KMS-11 (cell line): ENCODE results near the gene S100PBP.

Experiments
- H2AFZ ChIP-seq: fragments of 200-600 bp; sonication (generic); 2 replicates; pipeline ENCODE4 v1.6.1; 2016; ENCODE audit warnings: antibody characterized with exemption, mixed run types, low read depth
- H3K27ac ChIP-seq: fragments of 200-600 bp; sonication (generic); 2 replicates; pipeline ENCODE4 v1.6.1; 2016; ENCODE audit warnings: mild to moderate bottlenecking, mixed run types
- H3K27me3 ChIP-seq: fragments of 200-600 bp; sonication (generic); 2 replicates; pipeline ENCODE4 v1.6.1; 2017; ENCODE audit warnings: mild to moderate bottlenecking, low read depth, mixed run types, moderate library complexity; ENCODE audit not compliant: insufficient read depth
- H3K36me3 ChIP-seq: fragments of 200-600 bp; sonication (generic); 2 replicates; pipeline ENCODE4 v1.6.1; 2017; ENCODE audit warnings: mild to moderate bottlenecking, mixed run types; ENCODE audit not compliant: insufficient read depth
- H3K4me1 ChIP-seq: fragments of 200-600 bp; sonication (generic); 2 replicates; pipeline ENCODE4 v1.6.1; 2016; ENCODE audit warnings: mild to moderate bottlenecking, low read depth, mixed run types; ENCODE audit not compliant: poor library complexity, severe bottlenecking
- H3K4me2 ChIP-seq: fragments of 200-600 bp; sonication (generic); 2 replicates; pipeline ENCODE4 v1.7.0; 2016; ENCODE audit warnings: mild to moderate bottlenecking, mixed run types
- H3K4me3 ChIP-seq: fragments of 200-600 bp; sonication (generic); IDR thresholded peaks from 2 replicates; pipeline ENCODE4 v1.6.1; 2017; ENCODE audit warnings: low read depth, low read length, mixed read lengths; ENCODE audit not compliant: insufficient read depth
- H3K79me2 ChIP-seq: fragments of 200-600 bp; sonication (generic); 2 replicates; pipeline ENCODE4 v1.6.1; 2016; ENCODE audit warnings: low read depth, mixed run types; ENCODE audit not compliant: insufficient read depth
- H3K9ac ChIP-seq: fragments of 200-600 bp; sonication (generic); 2 replicates; pipeline ENCODE4 v1.6.1; 2016; ENCODE audit warnings: mild to moderate bottlenecking, mixed run types
- H4K20me1 ChIP-seq: fragments of 200-600 bp; sonication (generic); 2 replicates; pipeline ENCODE4 v1.6.1; 2016; ENCODE audit warnings: mild to moderate bottlenecking, mixed run types; ENCODE audit not compliant: insufficient read depth
- TF ChIP-seq, protein P1 (sequence below): fragments of 200-600 bp; sonication (generic); conservative IDR thresholded peaks from 2 replicates; pipeline ENCODE4 v1.6.1; 2017; ENCODE audit warnings: low read depth, mild to moderate bottlenecking, antibody characterized with exemption, low read length, moderate library complexity, mixed read lengths

The S100PBP gene

DNA sequence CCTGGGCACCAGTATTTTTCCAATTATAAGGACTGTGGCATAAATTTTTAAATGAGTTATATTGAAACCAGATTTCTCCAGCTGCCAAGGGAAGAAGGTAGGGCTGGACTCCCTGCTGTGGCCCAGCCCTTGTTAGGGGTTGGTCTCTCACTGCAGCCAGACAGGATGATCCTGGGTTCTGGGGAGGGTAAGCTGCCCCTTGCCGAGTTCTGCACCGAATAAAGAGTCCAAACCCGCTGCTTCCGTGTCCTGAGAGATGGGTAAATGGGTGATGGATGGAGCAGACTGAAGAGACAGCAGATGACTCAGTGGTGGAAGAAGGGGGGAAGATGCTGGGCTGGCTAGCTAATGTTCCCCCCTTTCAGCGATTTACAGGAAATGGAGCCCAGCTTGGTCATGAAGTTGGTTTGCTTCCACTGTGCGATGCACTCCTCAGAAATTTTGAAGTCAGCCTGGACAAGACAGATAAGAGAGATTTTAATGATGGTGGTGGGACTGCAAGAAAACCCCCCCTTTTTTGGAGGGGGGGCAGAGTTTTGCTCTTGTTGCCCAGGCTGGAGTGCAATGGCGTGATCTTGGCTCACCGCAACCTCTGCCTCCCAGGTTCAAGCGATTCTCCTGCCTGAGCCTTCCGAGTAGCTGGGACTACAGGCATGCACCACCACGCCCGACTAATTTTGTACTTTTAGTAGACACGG lies 41.7 kb upstream of the S100PBP start:
- peaks cover 34% of the 10 kb centered on the region for H3K4me1 ChIP-seq
- no peaks in the 10 kb centered on the region for H4K20me1 ChIP-seq
- H3K27me3 ChIP-seq, result no peaks in the 10 kb centered on the region
- TF ChIP-seq, protein P1, sequence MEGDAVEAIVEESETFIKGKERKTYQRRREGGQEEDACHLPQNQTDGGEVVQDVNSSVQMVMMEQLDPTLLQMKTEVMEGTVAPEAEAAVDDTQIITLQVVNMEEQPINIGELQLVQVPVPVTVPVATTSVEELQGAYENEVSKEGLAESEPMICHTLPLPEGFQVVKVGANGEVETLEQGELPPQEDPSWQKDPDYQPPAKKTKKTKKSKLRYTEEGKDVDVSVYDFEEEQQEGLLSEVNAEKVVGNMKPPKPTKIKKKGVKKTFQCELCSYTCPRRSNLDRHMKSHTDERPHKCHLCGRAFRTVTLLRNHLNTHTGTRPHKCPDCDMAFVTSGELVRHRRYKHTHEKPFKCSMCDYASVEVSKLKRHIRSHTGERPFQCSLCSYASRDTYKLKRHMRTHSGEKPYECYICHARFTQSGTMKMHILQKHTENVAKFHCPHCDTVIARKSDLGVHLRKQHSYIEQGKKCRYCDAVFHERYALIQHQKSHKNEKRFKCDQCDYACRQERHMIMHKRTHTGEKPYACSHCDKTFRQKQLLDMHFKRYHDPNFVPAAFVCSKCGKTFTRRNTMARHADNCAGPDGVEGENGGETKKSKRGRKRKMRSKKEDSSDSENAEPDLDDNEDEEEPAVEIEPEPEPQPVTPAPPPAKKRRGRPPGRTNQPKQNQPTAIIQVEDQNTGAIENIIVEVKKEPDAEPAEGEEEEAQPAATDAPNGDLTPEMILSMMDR, result no peak
- H3K79me2 ChIP-seq, result no peaks in the 10 kb centered on the region
- no peak overlapping the region for H2AFZ ChIP-seq
- no peak overlapping the region for H3K4me3 ChIP-seq
- H3K36me3 ChIP-seq, result peaks cover 17% of the 10 kb centered on the region; the same call in 1 of the 2 replicates
- H3K9ac ChIP-seq, result no peak overlapping the region
- no peak overlapping the region for H3K4me2 ChIP-seq
- H3K27ac ChIP-seq, result no peak overlapping the region

DNA sequence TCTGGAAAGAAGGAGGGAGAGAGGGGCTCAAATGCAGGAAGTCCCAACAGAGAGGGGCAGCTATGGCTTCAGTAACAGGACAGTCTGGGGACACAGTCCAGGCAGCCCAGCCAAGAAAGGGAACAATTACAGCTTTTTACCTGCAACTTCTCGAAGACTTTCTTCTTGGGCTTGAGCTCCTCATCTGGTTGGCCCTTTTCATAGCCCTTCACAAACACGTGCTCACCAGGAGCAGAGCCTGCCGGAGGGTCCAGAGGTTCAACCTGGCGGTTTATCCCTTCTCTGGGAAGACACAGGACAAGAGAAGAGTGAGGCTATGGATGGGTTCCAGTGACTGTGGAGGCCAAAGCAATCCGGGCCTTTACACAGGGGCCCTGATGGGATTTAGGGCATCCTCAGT lies 38.2 kb upstream of the S100PBP start:
- H3K4me3 ChIP-seq, result no peak overlapping the region
- peaks cover 21% of the 10 kb centered on the region; the same call in 1 of the 2 replicates for H3K36me3 ChIP-seq
- H3K27me3 ChIP-seq, result no peaks in the 10 kb centered on the region
- no peaks in the 10 kb centered on the region for H3K79me2 ChIP-seq
- no peak overlapping the region for H3K9ac ChIP-seq
- H2AFZ ChIP-seq, result no peak overlapping the region
- H3K4me1 ChIP-seq, result peaks cover 19% of the 10 kb centered on the region
- TF ChIP-seq, protein P1, result no peak
- H4K20me1 ChIP-seq, result no peaks in the 10 kb centered on the region
- H3K27ac ChIP-seq, result no peak overlapping the region
- no peak overlapping the region for H3K4me2 ChIP-seq

DNA sequence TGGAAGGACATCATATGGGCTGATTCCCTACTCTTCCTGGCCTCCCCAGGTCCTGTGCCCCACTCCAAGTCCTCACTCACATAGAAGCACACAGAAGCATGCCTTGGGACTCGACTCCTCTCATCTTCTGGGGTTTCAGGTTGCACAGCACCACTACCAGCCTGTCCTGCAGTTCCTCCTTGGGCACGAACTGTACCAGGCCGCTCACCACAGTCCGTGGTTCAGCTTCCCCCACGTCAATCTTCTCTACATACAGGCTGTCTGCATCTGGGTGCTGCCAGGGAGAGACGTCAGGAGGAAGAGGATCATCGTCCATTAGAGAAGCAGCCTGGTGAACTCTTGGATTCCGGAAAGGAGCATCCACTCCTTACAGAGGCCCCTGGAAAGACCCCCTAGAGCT lies 37.4 kb upstream of the S100PBP start:
- Histone ChIP-seq H3K9ac (no peak overlapping the region), H3K4me2 (no peak overlapping the region), H3K79me2 (no peaks in the 10 kb centered on the region), H3K27ac (no peak overlapping the region), H4K20me1 (no peaks in the 10 kb centered on the region), H3K4me3 (no peak overlapping the region), H2AFZ (no peak overlapping the region), H3K4me1 (peaks cover 19% of the 10 kb centered on the region), H3K36me3 (peaks cover 21% of the 10 kb centered on the region; the same call in 1 of the 2 replicates), H3K27me3 (no peaks in the 10 kb centered on the region)
- TF ChIP-seq, protein P1, result no peak

DNA sequence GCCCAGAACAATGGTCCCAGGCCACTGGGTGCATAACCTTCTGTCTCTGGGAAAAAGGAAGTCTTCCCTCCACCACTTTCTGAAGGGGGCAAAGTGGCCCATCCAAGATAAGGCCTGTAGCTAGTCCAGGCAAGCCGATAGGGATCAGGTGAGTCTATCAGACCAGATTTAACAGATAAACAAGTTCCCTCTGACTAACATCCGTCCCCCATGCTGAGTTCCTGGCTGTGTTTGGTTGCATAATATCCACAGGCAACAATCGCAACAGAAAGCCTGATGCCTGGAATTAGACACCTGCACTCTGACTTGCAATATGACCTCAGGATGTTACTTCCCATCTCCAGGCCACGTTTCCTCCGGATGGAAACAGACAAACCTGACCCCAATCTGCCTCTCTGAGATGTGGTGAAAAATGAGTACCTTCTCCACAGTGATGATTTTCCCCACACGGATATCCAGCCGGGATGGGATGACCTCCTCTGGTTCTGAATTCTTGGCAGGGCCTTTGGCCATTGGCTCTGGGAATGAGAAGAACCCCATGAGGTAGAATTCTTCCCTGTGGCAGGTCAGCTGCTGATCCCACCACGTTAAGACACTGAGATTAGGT lies 36.7 kb upstream of the S100PBP start:
- Histone ChIP-seq H4K20me1 (no peaks in the 10 kb centered on the region), H3K9ac (no peak overlapping the region), H3K4me2 (no peak overlapping the region), H3K79me2 (no peaks in the 10 kb centered on the region), H3K36me3 (peaks cover 16% of the 10 kb centered on the region; the same call in 1 of the 2 replicates), H3K4me1 (peaks cover 12% of the 10 kb centered on the region), H3K27ac (no peak overlapping the region), H2AFZ (no peak overlapping the region), H3K4me3 (no peak overlapping the region), H3K27me3 (no peaks in the 10 kb centered on the region)
- TF ChIP-seq, protein P1, result no peak
